ENCODE measurements around the gene SLC25A26.

The SLC25A26 gene

GRCh38 chr3:66227915-66228314, 7.1 kb downstream of the SLC25A26 start:
- DNase-seq, result no peak

GRCh38 chr3:66228707-66229106, 7.9 kb downstream of the SLC25A26 start:
- no peak for DNase-seq

DNA sequence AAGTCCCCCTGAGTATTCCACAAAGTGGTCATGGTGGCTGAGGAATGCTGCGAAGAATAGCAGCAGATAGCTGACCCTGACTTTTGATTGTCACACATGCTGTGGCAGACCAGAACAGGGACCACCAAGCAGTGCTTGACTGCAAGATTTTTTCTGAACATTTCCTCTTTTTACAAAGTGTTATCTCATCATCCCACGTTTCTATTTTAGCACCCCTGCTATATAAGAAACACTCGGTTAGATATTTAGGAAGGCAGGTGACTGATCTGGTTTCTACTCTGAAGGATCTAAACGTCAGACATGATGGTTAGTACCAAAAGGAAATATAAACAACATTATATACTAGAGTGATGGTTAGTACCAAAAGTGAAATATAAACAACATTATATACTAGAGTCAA, 9.1 kb downstream of the SLC25A26 start:
- DNase-seq, result no peak

DNA sequence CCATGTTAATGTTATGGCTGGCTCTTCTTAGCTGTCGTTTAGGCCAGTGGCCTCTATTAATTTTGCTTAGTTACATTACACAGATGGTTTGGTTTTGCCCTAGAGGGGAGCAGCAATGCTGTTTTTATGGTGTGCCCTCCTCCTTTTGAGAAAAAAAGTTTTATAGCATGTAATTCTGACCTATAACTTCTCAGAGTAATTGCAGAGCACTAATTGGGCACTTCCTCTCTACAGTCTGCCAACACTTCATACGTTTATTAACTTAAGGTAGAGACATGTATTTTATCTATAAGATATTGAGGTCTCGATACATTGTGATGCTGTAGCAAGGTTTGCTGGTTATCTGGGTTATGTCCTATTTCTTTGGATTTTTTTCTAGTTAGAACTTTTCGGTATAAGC, 12.2 kb downstream of the SLC25A26 start:
- no peak for DNase-seq

DNA sequence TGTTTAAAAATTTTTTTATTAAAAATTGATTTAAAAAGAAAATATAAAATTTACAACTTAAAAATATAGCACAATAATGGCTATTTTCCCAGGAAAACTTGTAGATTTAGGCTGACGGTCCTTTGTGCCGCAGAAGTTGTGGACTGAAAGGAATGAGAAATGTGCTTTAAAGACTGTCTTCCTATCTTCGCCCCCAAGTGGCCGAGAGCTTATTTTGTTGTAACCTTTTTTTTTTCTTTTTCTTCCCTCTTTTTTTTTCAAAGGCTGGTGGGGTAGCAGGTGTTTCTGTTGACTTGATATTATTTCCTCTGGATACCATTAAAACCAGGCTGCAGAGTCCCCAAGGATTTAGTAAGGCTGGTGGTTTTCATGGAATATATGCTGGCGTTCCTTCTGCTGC, 15.5 kb downstream of the SLC25A26 start:
- DNase-seq, result no peak

- no peak for DNase-seq
These were observed 16.8 kb downstream of the SLC25A26 start for GRCh38 chr3:66237552-66237951.

DNA sequence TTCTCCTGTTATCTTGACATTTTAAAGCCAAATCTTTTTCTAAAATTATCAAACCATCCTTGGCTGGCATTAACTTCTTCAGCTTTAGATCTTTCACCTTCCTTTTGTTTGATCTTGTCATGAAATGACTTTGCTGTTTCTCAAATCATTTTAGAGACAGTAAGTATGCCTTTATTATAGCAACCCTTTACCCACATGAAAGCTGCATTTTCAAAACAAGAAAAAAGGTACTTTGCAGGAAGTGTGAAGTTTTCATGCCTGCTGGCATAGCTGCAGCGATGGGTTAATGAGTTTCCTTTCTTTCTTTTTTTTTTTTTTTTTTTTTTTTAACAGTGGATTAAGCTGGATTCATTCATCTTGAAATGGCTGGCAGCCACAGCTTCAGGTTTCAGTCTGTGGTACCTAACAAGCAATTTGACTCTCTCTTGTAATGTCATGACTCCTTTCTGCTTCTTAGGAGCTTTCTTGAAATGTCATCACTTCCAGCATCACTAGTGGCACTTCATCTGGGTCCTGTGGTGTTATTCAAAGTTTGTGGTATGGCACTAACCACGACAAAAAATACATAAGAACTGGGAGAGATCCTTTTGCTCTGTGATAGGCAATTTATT, 18.8 kb downstream of the SLC25A26 start:
- no peak for DNase-seq

- no peak for DNase-seq
These were observed 20.7 kb downstream of the SLC25A26 start for GRCh38 chr3:66241466-66241865.

GRCh38 chr3:66242788-66243464, 22.1 kb downstream of the SLC25A26 start:
- DNase-seq, result no peak

- no peak for DNase-seq
These were observed 27.8 kb downstream of the SLC25A26 start for GRCh38 chr3:66248641-66249040.

DNA sequence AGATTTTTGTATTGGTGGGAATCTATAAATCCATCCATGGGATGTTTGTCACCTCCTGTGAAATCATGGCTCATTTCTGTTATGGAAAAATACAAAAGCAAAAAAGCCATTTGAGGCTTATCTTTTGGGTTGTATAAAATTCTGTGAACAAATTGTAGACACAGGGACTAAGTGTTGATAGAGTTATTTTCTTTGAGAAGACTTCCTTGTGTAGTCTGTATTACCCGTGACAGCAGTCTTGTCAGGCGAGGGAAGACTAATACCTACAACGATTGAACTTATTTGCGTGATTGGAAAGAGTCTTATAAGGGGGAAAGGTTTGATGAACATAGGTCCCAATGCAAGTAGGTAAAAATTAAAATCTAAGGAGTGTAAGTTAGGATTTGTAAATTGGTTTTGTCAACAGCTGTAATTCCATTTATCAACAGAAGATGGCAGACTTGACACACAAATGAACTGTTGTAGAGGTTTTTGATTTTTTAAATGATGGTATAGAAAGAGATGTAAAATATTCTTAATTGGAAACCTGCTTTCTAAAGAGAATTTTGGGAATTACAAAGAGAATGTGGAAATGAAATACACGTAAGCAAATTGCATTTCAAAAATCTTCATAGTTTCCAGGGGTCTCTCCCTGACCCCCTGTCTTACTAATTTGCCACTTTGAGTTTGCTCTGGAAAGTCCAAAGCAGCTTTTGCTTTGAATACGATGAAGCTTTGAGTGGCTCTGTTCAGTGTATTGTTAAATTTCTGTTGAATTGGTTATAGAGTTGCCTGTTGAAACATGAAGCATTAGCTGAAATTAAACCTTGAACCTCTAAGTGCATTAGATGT, 33.2 kb downstream of the SLC25A26 start:
- no peak for DNase-seq

- no peak for DNase-seq
These were observed 35.1 kb downstream of the SLC25A26 start for GRCh38 chr3:66255865-66256264.

- DNase-seq, result no peak
These were observed 36.0 kb downstream of the SLC25A26 start for GRCh38 chr3:66256806-66257205.

DNA sequence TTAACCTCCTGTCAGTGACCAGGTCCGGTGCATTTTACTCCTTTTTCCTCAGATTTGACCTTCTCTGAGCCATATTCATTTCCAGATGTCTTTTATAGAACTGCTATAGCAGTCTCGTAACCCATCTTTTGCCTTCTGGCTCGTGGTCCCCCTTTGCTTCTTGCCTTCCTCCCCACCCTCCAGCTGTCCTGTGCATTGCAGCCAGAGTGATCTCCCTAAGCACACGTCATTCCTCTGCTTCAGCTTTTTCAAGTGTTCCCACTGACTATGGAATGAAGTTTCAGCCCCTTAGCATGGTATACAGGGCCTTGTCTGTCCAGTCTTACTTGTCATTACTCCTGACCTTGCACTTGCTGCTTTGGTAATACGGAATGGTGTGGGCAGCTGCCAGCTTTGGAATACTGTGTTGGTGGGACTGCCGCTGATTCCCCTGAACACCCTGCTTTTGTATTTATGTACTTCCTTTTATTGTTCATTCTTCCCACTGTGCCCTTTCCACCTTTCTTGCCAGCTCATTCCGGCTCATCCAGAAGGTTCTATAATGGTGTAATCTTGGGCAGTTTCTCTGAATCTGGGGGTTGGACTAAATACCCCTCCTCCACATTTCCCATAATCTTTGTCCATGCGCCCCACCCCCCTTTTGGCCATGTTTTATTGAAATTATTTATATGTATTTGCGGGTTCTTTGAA, 38.9 kb downstream of the SLC25A26 start:
- DNase-seq, result no peak

- no peak for DNase-seq
These were observed 39.6 kb downstream of the SLC25A26 start for GRCh38 chr3:66260431-66260830.

GRCh38 chr3:66261355-66261754, 40.6 kb downstream of the SLC25A26 start:
- no peak for DNase-seq

DNA sequence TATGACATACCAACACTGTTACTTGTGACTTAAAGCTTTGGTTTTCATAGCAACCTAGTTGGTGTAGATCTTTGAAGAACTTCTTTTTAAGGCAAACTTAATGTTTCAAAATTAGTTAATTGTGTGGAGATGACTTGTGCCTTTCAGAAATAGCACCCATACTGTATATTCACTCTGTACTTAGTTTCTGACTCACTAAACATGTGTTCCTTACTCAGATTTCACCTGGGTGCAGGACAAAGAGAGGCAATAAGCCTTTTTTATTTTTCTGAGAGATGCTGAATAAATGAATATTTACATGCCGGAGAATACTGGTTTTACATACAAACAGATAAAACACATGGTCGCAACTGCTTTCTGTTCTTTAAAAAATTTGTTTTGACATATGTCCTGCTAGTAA, 44.8 kb downstream of the SLC25A26 start:
- DNase-seq, result no peak

DNA sequence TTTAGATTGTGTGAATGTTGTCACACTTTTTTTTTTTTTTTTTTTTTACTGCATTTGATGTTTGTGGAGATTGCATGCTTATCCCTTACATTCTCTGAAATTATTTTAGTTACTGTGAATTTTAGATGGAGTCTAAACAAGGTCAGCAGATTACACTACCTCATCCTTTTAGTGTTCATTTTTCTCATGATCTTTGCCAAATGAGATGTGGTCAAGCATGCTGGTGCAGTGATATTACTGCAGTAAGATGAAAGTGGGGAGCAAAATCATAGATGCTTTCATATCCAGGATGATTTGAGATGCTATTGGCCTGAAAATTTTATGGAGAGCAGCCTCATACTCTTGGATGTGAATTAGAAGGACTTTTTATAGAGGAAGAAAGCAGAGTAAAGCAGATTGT, 45.8 kb downstream of the SLC25A26 start:
- DNase-seq, result no peak

- DNase-seq, result no peak
These were observed 46.2 kb downstream of the SLC25A26 start for GRCh38 chr3:66267031-66267430.

DNA sequence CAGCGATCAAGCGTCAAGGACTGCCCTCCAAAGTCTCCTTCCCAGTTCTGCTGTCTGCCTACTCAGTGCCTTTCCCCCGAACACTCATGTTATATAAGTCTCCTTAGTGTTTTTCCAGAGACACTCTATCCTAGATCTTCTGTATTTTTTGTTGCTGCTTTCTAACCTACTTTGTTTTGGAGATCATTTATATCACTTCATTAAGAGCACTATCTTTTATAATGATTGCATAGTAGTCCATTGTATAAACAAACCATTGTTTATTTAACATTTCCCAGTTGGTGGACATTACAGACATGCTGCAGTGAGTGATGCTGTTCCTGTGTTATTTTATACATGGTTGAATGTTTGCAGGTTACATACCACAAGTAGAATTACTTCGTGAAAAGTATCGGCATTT, 47.1 kb downstream of the SLC25A26 start:
- DNase-seq, result no peak

DNA sequence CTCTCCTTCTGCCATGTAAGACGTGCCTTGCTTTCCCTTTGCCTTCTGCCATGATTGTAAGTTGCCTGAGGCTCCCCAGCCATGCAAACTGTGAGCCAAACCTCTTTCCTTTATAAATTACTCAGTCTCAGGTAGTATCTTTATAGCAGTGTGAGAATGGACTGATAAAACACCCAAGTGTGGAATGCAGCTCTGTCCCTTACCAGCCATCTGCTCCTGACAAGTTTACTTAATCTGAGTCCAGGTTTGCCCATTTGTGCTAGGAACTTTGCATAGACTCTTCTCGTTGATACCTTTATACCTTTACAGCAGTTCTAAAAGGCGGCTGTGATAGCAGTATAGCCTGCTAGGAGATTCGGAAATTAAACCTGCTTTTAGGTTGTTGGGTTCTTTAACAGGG, 48.1 kb downstream of the SLC25A26 start:
- no peak for DNase-seq

- DNase-seq, result no peak
These were observed 48.6 kb downstream of the SLC25A26 start for GRCh38 chr3:66269411-66269810.

DNA sequence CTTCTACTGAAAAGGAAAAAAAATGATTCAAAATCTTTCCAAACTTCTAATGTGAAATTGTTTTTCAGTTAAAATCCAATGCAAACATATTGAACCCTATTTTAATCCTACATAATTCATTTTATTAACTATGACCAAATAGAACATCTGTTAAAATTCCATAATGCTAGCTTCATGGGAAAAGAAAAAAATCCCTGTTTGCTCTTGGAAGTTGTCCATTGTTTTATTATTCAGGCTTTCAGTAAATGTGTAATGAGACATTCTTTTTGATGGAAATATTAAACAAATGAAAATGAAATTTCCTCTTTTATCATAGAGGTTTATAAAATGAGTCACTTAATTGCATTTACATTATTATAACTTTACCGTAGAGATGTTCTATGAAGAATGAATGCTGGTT, 49.5 kb downstream of the SLC25A26 start:
- DNase-seq, result no peak
